K562 (cell line): ENCODE data around the gene BCKDK. TPM values are rescaled to one million over a fixed set of nuclear protein-coding genes. Genes with fewer than 3 reads are reported as not detected.

Experiments
- GATAD2A ChIP-seq: fragments of 450-650 bp; IDR thresholded peaks from 2 replicates; pipeline ENCODE4 v1.6.1; 2017
- NCOA6 ChIP-seq: fragments of 450-650 bp; IDR thresholded peaks from 2 replicates; pipeline ENCODE4 v1.6.1; 2017; ENCODE audit warnings: mild to moderate bottlenecking
- SNRNP70 ChIP-seq: fragments of 200-400 bp; formaldehyde crosslinking; optimal IDR thresholded peaks from 2 replicates; pipeline ENCODE3; 2017; ENCODE audit warnings: low read depth, low read length
- ZBTB7A ChIP-seq: IDR thresholded peaks from 2 replicates; pipeline ENCODE4 v1.6.1; 2011; ENCODE audit warnings: low read depth, mild to moderate bottlenecking, low read length, moderate library complexity, borderline replicate concordance; ENCODE audit not compliant: control insufficient read depth
- ZNF134 ChIP-seq: fragments of 250-450 bp; sonication (Bioruptor Pico); conservative IDR thresholded peaks from 2 replicates; pipeline ENCODE4 v1.4.0; 2020
- polyA plus RNA-seq, 8 experiments: library from polyadenylated mRNA; depleted of rRNA in 4 of 8; stranded (reverse) in 5 of 8; unstranded in 3 of 8; fragments of >200 nt; fragmentation: Nextera tagmentation in 2 of 8; fragmentation: Illumina TruSeq in 1 of 8; extraction: Ambion mirVana in 2 of 8; extraction: Trizol in 1 of 8; gene quantifications; 2 replicates each; pipeline versions ENCODE4 v1.2.1 to v1.2.3, GENCODE V29; 2011 to 2014; ENCODE audit warnings: inconsistent platforms in 1 of 8, missing spikeins in 1 of 8
- total RNA-seq, 7 experiments: library from RNA; depleted of rRNA in 6 of 7; stranded (reverse); fragments of >200 nt in 6 of 7; fragmentation: Illumina TruSeq in 2 of 7; extraction: Trizol in 2 of 7; gene quantifications; 2 replicates each; pipeline versions ENCODE4 v1.2.1 to v1.2.3, GENCODE V29; 2011 to 2021; ENCODE audit warnings: low replicate concordance in 1 of 7
- TF ChIP-seq, protein P1 (sequence below), 2 experiments: fragments of 450-650 bp; IDR thresholded peaks; 2 replicates each; pipeline ENCODE4 v1.6.1; 2018; ENCODE audit warnings: mild to moderate bottlenecking in 2 of 2, low read depth in 1 of 2; ENCODE audit not compliant: partially characterized antibody in 2 of 2
- TF ChIP-seq, protein P2 (sequence below): fragments of 250-450 bp; sonication (Bioruptor Pico); IDR thresholded peaks from 2 replicates; pipeline ENCODE4 v1.4.0; 2020; ENCODE audit warnings: mild to moderate bottlenecking
- TF ChIP-seq, protein P3 (sequence below): fragments of 450-650 bp; IDR thresholded peaks from 2 replicates; pipeline ENCODE4 v1.6.1; 2016; ENCODE audit warnings: mild to moderate bottlenecking, moderate library complexity

The BCKDK gene
- total and polyA plus RNA-seq, 9 of the 15 experiments (the other 6 are each of a cell fraction or from before 2014, with no cell fraction given), result 0.58 to 34.8 (median 13.1) TPM

DNA sequence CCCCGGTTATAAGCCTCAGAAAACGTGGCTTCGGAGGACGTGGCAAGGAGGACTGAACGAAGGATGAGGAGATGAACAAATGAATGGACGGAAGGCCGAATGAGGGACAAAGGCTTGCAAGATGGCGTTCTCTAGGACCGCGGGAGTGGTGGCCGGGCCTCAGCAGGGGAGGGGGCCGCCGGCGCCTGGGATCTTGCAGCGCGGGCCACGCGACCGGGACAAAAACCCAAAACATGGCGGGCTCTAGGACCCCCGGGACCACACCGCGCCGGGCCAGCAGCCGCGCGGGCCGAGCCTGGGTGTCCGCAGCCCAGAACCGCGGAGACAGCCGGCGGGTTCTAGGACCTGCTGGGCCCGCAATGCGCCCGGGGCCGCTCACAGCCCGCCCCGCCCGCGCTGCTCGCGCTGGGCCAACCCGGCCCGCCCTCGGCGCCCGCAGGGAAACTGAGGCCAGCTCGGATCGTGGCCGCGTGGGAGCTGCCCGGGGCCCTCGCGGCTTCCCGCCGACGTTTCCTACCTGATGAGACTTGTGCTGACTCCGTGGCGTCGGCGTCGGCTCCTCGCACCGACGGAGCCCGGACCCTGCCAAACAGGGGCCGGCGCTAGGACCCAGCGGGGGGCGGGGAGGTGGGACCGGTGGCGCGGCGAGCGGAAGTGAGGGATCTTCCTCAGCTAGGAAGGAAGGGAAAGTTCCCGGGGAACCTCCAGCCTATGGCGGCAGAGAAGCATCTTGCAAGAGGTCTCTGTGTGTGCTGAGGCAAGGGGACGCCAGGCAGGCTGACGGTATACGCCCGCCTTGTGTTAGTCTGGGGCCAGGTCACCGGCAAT lies 34.8 kb upstream of the BCKDK start (continued):
- TF ChIP-seq ZBTB7A, result peak; percentile 57
- no peak for TF ChIP-seq NCOA6
- TF ChIP-seq, protein P1, sequence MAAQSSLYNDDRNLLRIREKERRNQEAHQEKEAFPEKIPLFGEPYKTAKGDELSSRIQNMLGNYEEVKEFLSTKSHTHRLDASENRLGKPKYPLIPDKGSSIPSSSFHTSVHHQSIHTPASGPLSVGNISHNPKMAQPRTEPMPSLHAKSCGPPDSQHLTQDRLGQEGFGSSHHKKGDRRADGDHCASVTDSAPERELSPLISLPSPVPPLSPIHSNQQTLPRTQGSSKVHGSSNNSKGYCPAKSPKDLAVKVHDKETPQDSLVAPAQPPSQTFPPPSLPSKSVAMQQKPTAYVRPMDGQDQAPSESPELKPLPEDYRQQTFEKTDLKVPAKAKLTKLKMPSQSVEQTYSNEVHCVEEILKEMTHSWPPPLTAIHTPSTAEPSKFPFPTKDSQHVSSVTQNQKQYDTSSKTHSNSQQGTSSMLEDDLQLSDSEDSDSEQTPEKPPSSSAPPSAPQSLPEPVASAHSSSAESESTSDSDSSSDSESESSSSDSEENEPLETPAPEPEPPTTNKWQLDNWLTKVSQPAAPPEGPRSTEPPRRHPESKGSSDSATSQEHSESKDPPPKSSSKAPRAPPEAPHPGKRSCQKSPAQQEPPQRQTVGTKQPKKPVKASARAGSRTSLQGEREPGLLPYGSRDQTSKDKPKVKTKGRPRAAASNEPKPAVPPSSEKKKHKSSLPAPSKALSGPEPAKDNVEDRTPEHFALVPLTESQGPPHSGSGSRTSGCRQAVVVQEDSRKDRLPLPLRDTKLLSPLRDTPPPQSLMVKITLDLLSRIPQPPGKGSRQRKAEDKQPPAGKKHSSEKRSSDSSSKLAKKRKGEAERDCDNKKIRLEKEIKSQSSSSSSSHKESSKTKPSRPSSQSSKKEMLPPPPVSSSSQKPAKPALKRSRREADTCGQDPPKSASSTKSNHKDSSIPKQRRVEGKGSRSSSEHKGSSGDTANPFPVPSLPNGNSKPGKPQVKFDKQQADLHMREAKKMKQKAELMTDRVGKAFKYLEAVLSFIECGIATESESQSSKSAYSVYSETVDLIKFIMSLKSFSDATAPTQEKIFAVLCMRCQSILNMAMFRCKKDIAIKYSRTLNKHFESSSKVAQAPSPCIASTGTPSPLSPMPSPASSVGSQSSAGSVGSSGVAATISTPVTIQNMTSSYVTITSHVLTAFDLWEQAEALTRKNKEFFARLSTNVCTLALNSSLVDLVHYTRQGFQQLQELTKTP (IDR thresholded peaks at IDR 0.05; ENCODE audit: low read depth in 1 of 2, partially characterized antibody in 2 of 2), result no peak
- TF ChIP-seq, protein P2, sequence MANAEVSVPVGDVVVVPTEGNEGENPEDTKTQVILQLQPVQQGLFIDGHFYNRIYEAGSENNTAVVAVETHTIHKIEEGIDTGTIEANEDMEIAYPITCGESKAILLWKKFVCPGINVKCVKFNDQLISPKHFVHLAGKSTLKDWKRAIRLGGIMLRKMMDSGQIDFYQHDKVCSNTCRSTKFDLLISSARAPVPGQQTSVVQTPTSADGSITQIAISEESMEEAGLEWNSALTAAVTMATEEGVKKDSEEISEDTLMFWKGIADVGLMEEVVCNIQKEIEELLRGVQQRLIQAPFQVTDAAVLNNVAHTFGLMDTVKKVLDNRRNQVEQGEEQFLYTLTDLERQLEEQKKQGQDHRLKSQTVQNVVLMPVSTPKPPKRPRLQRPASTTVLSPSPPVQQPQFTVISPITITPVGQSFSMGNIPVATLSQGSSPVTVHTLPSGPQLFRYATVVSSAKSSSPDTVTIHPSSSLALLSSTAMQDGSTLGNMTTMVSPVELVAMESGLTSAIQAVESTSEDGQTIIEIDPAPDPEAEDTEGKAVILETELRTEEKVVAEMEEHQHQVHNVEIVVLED (CRISPR knock-in tag), result peak; percentile 54; the same call in 1 of the 2 replicates
- TF ChIP-seq SNRNP70, result no peak
- TF ChIP-seq ZNF134 (CRISPR knock-in tag), result peak; percentile 100
- TF ChIP-seq, protein P3, sequence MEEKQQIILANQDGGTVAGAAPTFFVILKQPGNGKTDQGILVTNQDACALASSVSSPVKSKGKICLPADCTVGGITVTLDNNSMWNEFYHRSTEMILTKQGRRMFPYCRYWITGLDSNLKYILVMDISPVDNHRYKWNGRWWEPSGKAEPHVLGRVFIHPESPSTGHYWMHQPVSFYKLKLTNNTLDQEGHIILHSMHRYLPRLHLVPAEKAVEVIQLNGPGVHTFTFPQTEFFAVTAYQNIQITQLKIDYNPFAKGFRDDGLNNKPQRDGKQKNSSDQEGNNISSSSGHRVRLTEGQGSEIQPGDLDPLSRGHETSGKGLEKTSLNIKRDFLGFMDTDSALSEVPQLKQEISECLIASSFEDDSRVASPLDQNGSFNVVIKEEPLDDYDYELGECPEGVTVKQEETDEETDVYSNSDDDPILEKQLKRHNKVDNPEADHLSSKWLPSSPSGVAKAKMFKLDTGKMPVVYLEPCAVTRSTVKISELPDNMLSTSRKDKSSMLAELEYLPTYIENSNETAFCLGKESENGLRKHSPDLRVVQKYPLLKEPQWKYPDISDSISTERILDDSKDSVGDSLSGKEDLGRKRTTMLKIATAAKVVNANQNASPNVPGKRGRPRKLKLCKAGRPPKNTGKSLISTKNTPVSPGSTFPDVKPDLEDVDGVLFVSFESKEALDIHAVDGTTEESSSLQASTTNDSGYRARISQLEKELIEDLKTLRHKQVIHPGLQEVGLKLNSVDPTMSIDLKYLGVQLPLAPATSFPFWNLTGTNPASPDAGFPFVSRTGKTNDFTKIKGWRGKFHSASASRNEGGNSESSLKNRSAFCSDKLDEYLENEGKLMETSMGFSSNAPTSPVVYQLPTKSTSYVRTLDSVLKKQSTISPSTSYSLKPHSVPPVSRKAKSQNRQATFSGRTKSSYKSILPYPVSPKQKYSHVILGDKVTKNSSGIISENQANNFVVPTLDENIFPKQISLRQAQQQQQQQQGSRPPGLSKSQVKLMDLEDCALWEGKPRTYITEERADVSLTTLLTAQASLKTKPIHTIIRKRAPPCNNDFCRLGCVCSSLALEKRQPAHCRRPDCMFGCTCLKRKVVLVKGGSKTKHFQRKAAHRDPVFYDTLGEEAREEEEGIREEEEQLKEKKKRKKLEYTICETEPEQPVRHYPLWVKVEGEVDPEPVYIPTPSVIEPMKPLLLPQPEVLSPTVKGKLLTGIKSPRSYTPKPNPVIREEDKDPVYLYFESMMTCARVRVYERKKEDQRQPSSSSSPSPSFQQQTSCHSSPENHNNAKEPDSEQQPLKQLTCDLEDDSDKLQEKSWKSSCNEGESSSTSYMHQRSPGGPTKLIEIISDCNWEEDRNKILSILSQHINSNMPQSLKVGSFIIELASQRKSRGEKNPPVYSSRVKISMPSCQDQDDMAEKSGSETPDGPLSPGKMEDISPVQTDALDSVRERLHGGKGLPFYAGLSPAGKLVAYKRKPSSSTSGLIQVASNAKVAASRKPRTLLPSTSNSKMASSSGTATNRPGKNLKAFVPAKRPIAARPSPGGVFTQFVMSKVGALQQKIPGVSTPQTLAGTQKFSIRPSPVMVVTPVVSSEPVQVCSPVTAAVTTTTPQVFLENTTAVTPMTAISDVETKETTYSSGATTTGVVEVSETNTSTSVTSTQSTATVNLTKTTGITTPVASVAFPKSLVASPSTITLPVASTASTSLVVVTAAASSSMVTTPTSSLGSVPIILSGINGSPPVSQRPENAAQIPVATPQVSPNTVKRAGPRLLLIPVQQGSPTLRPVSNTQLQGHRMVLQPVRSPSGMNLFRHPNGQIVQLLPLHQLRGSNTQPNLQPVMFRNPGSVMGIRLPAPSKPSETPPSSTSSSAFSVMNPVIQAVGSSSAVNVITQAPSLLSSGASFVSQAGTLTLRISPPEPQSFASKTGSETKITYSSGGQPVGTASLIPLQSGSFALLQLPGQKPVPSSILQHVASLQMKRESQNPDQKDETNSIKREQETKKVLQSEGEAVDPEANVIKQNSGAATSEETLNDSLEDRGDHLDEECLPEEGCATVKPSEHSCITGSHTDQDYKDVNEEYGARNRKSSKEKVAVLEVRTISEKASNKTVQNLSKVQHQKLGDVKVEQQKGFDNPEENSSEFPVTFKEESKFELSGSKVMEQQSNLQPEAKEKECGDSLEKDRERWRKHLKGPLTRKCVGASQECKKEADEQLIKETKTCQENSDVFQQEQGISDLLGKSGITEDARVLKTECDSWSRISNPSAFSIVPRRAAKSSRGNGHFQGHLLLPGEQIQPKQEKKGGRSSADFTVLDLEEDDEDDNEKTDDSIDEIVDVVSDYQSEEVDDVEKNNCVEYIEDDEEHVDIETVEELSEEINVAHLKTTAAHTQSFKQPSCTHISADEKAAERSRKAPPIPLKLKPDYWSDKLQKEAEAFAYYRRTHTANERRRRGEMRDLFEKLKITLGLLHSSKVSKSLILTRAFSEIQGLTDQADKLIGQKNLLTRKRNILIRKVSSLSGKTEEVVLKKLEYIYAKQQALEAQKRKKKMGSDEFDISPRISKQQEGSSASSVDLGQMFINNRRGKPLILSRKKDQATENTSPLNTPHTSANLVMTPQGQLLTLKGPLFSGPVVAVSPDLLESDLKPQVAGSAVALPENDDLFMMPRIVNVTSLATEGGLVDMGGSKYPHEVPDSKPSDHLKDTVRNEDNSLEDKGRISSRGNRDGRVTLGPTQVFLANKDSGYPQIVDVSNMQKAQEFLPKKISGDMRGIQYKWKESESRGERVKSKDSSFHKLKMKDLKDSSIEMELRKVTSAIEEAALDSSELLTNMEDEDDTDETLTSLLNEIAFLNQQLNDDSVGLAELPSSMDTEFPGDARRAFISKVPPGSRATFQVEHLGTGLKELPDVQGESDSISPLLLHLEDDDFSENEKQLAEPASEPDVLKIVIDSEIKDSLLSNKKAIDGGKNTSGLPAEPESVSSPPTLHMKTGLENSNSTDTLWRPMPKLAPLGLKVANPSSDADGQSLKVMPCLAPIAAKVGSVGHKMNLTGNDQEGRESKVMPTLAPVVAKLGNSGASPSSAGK, result no peak
- no peak for TF ChIP-seq GATAD2A
